Measurements from ENCODE around the gene FAM210A.
A peak's percentile ranks its signal among the peaks of the same experiment; 100 is the strongest.

The FAM210A gene

DNA sequence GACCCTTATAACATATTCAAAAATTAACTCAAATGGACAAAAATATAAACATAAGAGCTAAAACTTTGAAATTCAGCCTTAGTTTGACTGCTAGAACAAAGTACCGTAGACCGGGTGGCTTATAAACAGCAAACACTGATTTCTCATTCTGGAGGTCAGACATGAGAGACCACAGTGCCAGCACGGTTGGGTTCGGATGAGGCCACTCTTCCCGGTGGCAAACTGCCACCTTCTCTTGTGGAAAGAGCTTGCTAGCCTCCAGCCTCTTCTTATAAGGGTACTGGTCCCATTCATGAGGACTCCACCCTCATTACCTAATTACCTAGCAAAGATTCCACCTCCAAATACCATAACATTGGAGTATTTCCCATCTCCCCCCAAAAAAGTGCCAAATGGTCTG lies 91.3 kb downstream of the FAM210A start:
- no peak overlapping the region for H3K23ac ChIP-seq (ENCODE audit: low read length)
- no peak overlapping the region for H3K4me2 ChIP-seq (ENCODE audit: low read length)
- no peak overlapping the region for H3K9ac ChIP-seq (ENCODE audit: low read length)
- peaks cover 14% of the 10 kb centered on the region for H3K9me3 ChIP-seq (ENCODE audit: insufficient read depth, low read depth, low read length)
- no peak overlapping the region for H2BK5ac ChIP-seq (ENCODE audit: low read depth, low read length, poor library complexity)
- no peak overlapping the region for H3K4me3 ChIP-seq (ENCODE audit: low read depth, low read length)
- no peak overlapping the region for H4K8ac ChIP-seq (ENCODE audit: low read depth, low read length)
- no peak overlapping the region for H2AK5ac ChIP-seq (ENCODE audit: low read length)
- no peak overlapping the region for H3K14ac ChIP-seq (ENCODE audit: low read length)
- H3K79me1 ChIP-seq (ENCODE audit: low read length), result no peaks in the 10 kb centered on the region
- H3K4ac ChIP-seq (ENCODE audit: low read depth, low read length), result no peak overlapping the region
- no peaks in the 10 kb centered on the region for H3K36me3 ChIP-seq (ENCODE audit: control insufficient read depth in 1 of 2, insufficient read depth in 2 of 2, low read length in 2 of 2)
- no peak for DNase-seq
- no peak overlapping the region for H4K12ac ChIP-seq (ENCODE audit: low read depth, low read length)
- H3K18ac ChIP-seq (ENCODE audit: low read length), result no peak overlapping the region
- no peaks in the 10 kb centered on the region for H3K4me1 ChIP-seq (ENCODE audit: control insufficient read depth in 1 of 2, insufficient read depth in 2 of 2, low read length in 2 of 2)
- WGBS (ENCODE audit: extremely low coverage, insufficient coverage, insufficient read length), result no CpG with 5 or more reads among the region's 5 CpGs
- no peak overlapping the region for H3K27ac ChIP-seq (ENCODE audit: low read depth, low read length)
- H2BK120ac ChIP-seq (ENCODE audit: insufficient read depth, low read length, poor library complexity), result no peak overlapping the region
- no peak overlapping the region for H2AFZ ChIP-seq (ENCODE audit: insufficient read depth, low read length, poor library complexity)
- no peak overlapping the region for H4K91ac ChIP-seq (ENCODE audit: low read depth, low read length)
- H3K79me2 ChIP-seq (ENCODE audit: control insufficient read depth, insufficient read depth, low read length, poor library complexity), result no peaks in the 10 kb centered on the region
- H2BK12ac ChIP-seq (ENCODE audit: low read length), result no peak overlapping the region
- no peaks in the 10 kb centered on the region for H3K27me3 ChIP-seq (ENCODE audit: insufficient read depth, low read length)

DNA sequence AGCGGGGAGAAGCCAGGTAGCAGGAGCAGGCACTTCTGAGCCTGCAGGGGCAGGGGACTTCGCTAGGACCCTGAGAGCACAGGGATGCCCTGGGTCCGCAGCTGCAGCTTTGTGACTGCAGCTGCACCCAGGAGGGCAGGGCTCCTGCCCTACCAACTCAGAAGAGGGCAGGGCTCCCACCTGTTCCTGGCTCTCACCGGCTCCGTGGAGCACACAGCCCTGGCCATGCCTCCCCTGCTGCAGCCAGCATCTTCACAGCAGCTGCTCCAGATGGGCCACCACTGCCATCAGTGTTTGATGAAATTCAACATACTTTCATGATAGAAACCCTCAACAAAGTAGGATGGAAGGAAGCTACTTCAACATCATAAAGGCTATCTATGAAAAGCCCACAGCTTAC lies 92.7 kb downstream of the FAM210A start:
- Histone ChIP-seq H3K14ac (ENCODE audit: low read length) (no peak overlapping the region), H3K4ac (ENCODE audit: low read depth, low read length) (no peak overlapping the region), H3K9me3 (ENCODE audit: insufficient read depth, low read depth, low read length) (peaks cover 14% of the 10 kb centered on the region), H3K4me2 (ENCODE audit: low read length) (no peak overlapping the region), H4K12ac (ENCODE audit: low read depth, low read length) (no peak overlapping the region), H3K27me3 (ENCODE audit: insufficient read depth, low read length) (no peaks in the 10 kb centered on the region), H2BK120ac (ENCODE audit: insufficient read depth, low read length, poor library complexity) (no peak overlapping the region), H3K27ac (ENCODE audit: low read depth, low read length) (no peak overlapping the region), H3K36me3 (ENCODE audit: control insufficient read depth in 1 of 2, insufficient read depth in 2 of 2, low read length in 2 of 2) (no peaks in the 10 kb centered on the region), H3K4me1 (ENCODE audit: control insufficient read depth in 1 of 2, insufficient read depth in 2 of 2, low read length in 2 of 2) (no peaks in the 10 kb centered on the region), H2AK5ac (ENCODE audit: low read length) (no peak overlapping the region), H3K79me1 (ENCODE audit: low read length) (no peaks in the 10 kb centered on the region), H3K79me2 (ENCODE audit: control insufficient read depth, insufficient read depth, low read length, poor library complexity) (no peaks in the 10 kb centered on the region), H2BK5ac (ENCODE audit: low read depth, low read length, poor library complexity) (no peak overlapping the region), H3K4me3 (ENCODE audit: low read depth, low read length) (no peak overlapping the region), H3K23ac (ENCODE audit: low read length) (no peak overlapping the region), H4K91ac (ENCODE audit: low read depth, low read length) (no peak overlapping the region), H2BK12ac (ENCODE audit: low read length) (no peak overlapping the region), H3K9ac (ENCODE audit: low read length) (no peak overlapping the region), H4K8ac (ENCODE audit: low read depth, low read length) (no peak overlapping the region), H2AFZ (ENCODE audit: insufficient read depth, low read length, poor library complexity) (no peak overlapping the region), H3K18ac (ENCODE audit: low read length) (no peak overlapping the region)
- no peak for DNase-seq
- WGBS (ENCODE audit: extremely low coverage, insufficient coverage, insufficient read length), result no CpG with 5 or more reads among the region's 5 CpGs

DNA sequence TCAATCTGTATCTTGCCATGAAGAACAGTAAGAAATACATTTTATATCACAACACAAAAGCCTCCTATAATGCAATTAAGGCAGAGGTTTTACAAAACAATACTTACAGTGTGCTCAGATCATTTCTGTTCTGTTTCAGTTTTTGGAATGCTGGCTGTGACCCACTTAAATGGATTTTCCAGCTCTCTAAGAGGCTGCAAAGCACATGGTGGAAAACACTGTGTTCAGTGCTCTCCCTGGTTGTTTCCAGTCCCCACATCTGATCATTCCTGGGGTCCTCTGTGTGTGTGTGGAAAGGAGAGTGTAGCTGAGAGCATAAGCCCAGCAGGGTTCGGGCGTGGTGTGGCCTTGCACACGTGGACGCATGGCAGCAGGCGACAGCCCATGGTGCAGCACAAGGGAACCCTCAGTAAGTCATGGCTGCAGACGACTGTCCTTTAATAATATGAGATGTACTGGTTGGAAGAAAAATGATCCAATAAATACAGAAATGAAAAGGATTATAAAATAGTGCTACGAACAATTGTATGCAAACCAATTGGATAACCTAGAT lies 95.6 kb downstream of the FAM210A start:
- no peaks in the 10 kb centered on the region for H3K36me3 ChIP-seq (ENCODE audit: control insufficient read depth in 1 of 2, insufficient read depth in 2 of 2, low read length in 2 of 2)
- no peak overlapping the region for H3K18ac ChIP-seq (ENCODE audit: low read length)
- H3K23ac ChIP-seq (ENCODE audit: low read length), result no peak overlapping the region
- H3K79me2 ChIP-seq (ENCODE audit: control insufficient read depth, insufficient read depth, low read length, poor library complexity), result no peaks in the 10 kb centered on the region
- DNase-seq, result no peak
- WGBS (ENCODE audit: extremely low coverage, insufficient coverage, insufficient read length), result no CpG with 5 or more reads among the region's 7 CpGs
- H2BK12ac ChIP-seq (ENCODE audit: low read length), result no peak overlapping the region
- no peak overlapping the region for H2BK120ac ChIP-seq (ENCODE audit: insufficient read depth, low read length, poor library complexity)
- H4K91ac ChIP-seq (ENCODE audit: low read depth, low read length), result no peak overlapping the region
- no peak overlapping the region for H3K14ac ChIP-seq (ENCODE audit: low read length)
- H3K9ac ChIP-seq (ENCODE audit: low read length), result no peak overlapping the region
- no peak overlapping the region for H2AFZ ChIP-seq (ENCODE audit: insufficient read depth, low read length, poor library complexity)
- H4K12ac ChIP-seq (ENCODE audit: low read depth, low read length), result no peak overlapping the region
- no peak overlapping the region for H3K4me3 ChIP-seq (ENCODE audit: low read depth, low read length)
- H3K4me2 ChIP-seq (ENCODE audit: low read length), result no peak overlapping the region
- no peaks in the 10 kb centered on the region for H3K79me1 ChIP-seq (ENCODE audit: low read length)
- H3K4ac ChIP-seq (ENCODE audit: low read depth, low read length), result no peak overlapping the region
- no peak overlapping the region for H2AK5ac ChIP-seq (ENCODE audit: low read length)
- no peak overlapping the region for H2BK5ac ChIP-seq (ENCODE audit: low read depth, low read length, poor library complexity)
- peaks cover 14% of the 10 kb centered on the region for H3K9me3 ChIP-seq (ENCODE audit: insufficient read depth, low read depth, low read length)
- H3K27ac ChIP-seq (ENCODE audit: low read depth, low read length), result no peak overlapping the region
- H3K27me3 ChIP-seq (ENCODE audit: insufficient read depth, low read length), result no peaks in the 10 kb centered on the region
- H4K8ac ChIP-seq (ENCODE audit: low read depth, low read length), result no peak overlapping the region
- H3K4me1 ChIP-seq (ENCODE audit: control insufficient read depth in 1 of 2, insufficient read depth in 2 of 2, low read length in 2 of 2), result no peaks in the 10 kb centered on the region

DNA sequence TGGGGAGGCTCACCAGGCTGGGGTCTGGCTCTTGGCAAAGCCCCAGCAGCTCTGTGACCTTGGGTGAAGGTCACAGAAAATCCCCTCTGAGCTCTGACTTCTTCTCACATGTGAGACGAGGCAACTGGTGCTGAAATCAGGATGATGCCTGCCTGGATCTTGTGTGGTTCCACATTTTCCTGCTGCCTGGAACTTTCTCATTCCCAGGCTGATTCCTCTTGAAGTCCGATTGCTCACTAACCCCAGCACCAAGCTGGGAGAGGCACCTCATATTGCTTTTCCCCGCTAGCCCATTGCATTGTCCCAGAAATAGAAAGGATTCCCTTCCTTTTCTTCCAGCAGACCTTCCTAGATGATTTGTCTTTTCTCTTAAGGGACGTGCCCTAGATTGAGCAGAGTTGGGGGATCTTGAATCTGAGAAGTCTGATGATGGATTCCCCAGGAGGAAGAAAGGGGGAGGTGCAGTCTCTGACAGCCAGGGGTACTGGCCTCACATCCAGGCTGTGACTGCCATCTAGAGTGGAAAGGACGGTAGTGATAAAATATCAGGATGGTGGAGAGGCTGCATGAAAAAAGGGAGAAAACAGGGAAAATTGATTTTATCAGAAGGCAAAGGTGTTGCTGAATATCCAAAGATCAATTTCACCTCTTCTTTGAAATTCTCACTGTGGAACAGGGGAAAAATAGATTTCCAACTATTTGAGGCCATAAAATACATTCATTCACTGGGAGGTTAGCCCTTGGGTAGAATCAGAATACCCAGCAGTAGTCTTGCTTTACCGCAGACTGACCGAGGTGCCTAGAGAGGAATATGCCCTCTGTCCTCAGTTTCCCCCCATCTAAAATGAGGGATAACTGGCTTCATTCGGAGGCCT lies 96.3 kb downstream of the FAM210A start:
- H3K9me3 ChIP-seq (ENCODE audit: insufficient read depth, low read depth, low read length), result peaks cover 14% of the 10 kb centered on the region
- H3K23ac ChIP-seq (ENCODE audit: low read length), result no peak overlapping the region
- no peaks in the 10 kb centered on the region for H3K79me1 ChIP-seq (ENCODE audit: low read length)
- no peaks in the 10 kb centered on the region for H3K4me1 ChIP-seq (ENCODE audit: control insufficient read depth in 1 of 2, insufficient read depth in 2 of 2, low read length in 2 of 2)
- no peaks in the 10 kb centered on the region for H3K79me2 ChIP-seq (ENCODE audit: control insufficient read depth, insufficient read depth, low read length, poor library complexity)
- no peak overlapping the region for H3K4me2 ChIP-seq (ENCODE audit: low read length)
- H3K4me3 ChIP-seq (ENCODE audit: low read depth, low read length), result no peak overlapping the region
- peak overlapping the region; percentile 14 for H3K9ac ChIP-seq (ENCODE audit: low read length)
- H2BK5ac ChIP-seq (ENCODE audit: low read depth, low read length, poor library complexity), result no peak overlapping the region
- H2BK12ac ChIP-seq (ENCODE audit: low read length), result no peak overlapping the region
- H2BK120ac ChIP-seq (ENCODE audit: insufficient read depth, low read length, poor library complexity), result no peak overlapping the region
- no peak overlapping the region for H4K91ac ChIP-seq (ENCODE audit: low read depth, low read length)
- no peak overlapping the region for H4K8ac ChIP-seq (ENCODE audit: low read depth, low read length)
- H2AK5ac ChIP-seq (ENCODE audit: low read length), result no peak overlapping the region
- WGBS (ENCODE audit: extremely low coverage, insufficient coverage, insufficient read length), result no CpG with 5 or more reads among the region's 8 CpGs
- no peak overlapping the region for H4K12ac ChIP-seq (ENCODE audit: low read depth, low read length)
- DNase-seq, result peak; percentile 27 to 55
- H3K14ac ChIP-seq (ENCODE audit: low read length), result no peak overlapping the region
- no peak overlapping the region for H3K27ac ChIP-seq (ENCODE audit: low read depth, low read length)
- no peak overlapping the region for H3K18ac ChIP-seq (ENCODE audit: low read length)
- H2AFZ ChIP-seq (ENCODE audit: insufficient read depth, low read length, poor library complexity), result no peak overlapping the region
- no peaks in the 10 kb centered on the region for H3K27me3 ChIP-seq (ENCODE audit: insufficient read depth, low read length)
- H3K36me3 ChIP-seq (ENCODE audit: control insufficient read depth in 1 of 2, insufficient read depth in 2 of 2, low read length in 2 of 2), result no peaks in the 10 kb centered on the region
- H3K4ac ChIP-seq (ENCODE audit: low read depth, low read length), result no peak overlapping the region
